ENCODE measurements around the gene FCN2. TPM values are rescaled to one million over a fixed set of nuclear protein-coding genes. Genes with fewer than 3 reads are reported as not detected.
A peak's percentile ranks its signal among the peaks of the same experiment; 100 is the strongest.

The FCN2 gene
- total and polyA plus RNA-seq, 8 donors: not detected

DNA sequence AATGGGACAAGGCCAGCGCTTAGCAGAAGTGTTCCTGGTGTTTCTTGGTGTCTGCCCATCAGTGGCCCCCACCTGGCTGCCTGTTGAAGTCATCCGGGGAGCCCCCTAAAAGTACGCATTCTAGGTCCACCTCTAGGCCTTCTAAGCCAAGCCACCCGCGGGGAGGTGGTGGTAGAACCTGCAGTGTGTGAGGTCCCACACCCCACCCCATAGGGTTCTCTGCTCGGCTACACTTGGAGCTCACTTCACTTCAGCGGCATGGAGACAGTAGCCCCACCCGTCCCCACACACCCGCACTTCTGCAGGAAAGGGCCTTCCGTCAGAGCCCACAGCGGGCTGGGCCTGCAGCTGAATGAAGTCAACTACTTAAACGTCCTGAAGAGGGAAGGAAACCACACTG is 29.6 kb upstream of the FCN2 start:
- Histone ChIP-seq H3K27me3 (peaks cover 0 to 19% of the 10 kb centered on the region in 2 donors), H3K9me3 (no peaks in the 10 kb centered on the region), H3K4me3 (no peak overlapping the region), H3K36me3 (no peaks in the 10 kb centered on the region), H3K27ac (no peak overlapping the region), H3K4me1 (no peaks in the 10 kb centered on the region)
- ATAC-seq (no peak), DNase-seq (peak in 1 of 4 donors; percentile 51)
- intact Hi-C loops (cut with DNase I): no loop called here
- TF ChIP-seq, protein P1, sequence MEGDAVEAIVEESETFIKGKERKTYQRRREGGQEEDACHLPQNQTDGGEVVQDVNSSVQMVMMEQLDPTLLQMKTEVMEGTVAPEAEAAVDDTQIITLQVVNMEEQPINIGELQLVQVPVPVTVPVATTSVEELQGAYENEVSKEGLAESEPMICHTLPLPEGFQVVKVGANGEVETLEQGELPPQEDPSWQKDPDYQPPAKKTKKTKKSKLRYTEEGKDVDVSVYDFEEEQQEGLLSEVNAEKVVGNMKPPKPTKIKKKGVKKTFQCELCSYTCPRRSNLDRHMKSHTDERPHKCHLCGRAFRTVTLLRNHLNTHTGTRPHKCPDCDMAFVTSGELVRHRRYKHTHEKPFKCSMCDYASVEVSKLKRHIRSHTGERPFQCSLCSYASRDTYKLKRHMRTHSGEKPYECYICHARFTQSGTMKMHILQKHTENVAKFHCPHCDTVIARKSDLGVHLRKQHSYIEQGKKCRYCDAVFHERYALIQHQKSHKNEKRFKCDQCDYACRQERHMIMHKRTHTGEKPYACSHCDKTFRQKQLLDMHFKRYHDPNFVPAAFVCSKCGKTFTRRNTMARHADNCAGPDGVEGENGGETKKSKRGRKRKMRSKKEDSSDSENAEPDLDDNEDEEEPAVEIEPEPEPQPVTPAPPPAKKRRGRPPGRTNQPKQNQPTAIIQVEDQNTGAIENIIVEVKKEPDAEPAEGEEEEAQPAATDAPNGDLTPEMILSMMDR (IDR thresholded peaks at IDR 0.05): no peak

DNA sequence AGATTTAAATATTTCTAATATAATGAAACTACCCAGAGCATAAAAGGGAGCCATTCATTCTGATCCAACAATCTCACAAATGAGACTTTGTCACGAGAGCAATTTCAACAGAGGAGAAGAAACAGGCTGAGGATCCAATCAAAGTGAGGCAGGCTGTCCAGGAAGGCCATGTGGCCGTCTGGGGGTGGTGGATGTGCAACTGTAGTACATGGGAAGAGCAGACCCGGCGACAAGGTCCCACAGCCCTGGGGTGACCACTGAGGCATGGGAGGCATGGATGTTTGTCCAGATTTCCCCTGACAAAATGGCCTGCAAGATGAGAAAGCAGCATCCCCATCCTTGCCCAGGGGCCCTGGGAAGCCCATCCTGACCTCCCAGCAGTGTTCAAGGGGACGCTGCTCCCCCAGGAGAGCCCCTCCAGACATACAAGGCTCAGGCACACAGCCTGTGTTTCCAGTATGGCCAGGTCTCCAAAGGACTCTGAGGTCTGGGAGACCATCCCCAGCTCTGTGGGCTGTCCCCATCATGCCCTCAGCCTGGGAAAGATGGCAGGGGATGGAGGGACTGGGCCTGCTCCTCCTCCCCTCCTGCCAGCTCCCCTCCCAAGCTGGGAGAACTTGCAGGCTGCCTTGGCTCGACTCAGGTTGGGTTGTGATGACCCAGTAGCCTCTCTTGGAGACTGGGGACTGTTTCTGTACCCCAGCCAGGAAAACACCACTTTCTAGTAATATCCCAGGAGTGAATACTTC is 27.5 kb upstream of the FCN2 start:
- TF ChIP-seq, protein P1 (IDR thresholded peaks at IDR 0.05): no peak
- no peak overlapping the region for H3K4me3 ChIP-seq
- H3K27me3 ChIP-seq: peaks cover 0 to 20% of the 10 kb centered on the region in 2 donors
- no peaks in the 10 kb centered on the region for H3K36me3 ChIP-seq
- H3K27ac ChIP-seq: no peak overlapping the region
- H3K4me1 ChIP-seq: no peaks in the 10 kb centered on the region
- no peaks in the 10 kb centered on the region for H3K9me3 ChIP-seq
- intact Hi-C loops (cut with DNase I): no loop called here
- ATAC-seq (no peak), DNase-seq (no peak)

DNA sequence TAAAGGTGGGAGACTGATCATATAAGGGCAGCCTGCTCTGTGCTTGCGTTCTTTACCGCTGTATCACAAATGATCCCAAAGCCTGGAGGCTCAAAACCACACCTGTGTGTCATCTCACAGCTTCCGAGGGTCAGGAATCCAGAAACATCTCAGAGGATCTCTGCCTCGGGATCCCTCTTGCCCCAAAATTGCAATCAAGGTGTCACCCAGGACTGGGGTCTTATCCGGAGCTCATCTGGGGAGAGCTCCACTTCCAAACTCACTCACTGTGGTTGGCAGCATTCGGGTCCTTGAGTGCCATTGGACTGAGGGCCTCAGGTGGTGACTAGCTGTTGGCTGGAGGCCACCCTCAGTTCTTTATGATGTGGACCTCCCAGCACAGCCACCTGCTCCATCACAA is 26.7 kb upstream of the FCN2 start:
- Histone ChIP-seq H3K27ac (no peak overlapping the region), H3K36me3 (no peaks in the 10 kb centered on the region), H3K27me3 (peaks cover 0 to 27% of the 10 kb centered on the region in 2 donors), H3K4me3 (no peak overlapping the region), H3K4me1 (no peaks in the 10 kb centered on the region), H3K9me3 (no peaks in the 10 kb centered on the region)
- intact Hi-C loops (cut with DNase I): no loop called here
- ATAC-seq (no peak), DNase-seq (no peak)
- TF ChIP-seq, protein P1 (IDR thresholded peaks at IDR 0.05): no peak

DNA sequence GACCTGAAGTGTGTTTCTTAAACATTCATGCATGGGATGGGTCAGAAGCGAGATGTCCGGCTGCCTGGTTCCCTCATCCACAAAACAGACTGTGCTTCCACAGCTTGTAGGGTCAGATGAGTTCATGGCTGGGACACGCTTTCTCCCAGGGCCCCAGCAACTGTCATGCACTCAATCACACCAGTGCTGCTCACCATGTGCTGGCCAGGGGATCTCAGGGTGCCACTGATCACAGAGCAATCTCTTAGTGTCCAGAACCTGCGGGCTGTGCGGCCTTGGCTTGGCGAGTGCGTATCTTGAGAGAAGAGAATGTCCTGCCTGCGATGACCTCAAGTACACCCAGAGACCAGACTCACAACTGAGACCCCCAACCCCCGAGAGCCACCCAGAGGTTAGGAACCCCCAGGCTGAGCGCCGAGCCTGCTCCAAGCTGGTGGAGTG is 26.0 kb upstream of the FCN2 start:
- H3K4me1 ChIP-seq: no peaks in the 10 kb centered on the region
- H3K27me3 ChIP-seq: peaks cover 0 to 28% of the 10 kb centered on the region in 2 donors
- ATAC-seq (no peak), DNase-seq (no peak)
- TF ChIP-seq, protein P1 (IDR thresholded peaks at IDR 0.05): no peak
- H3K36me3 ChIP-seq: no peaks in the 10 kb centered on the region
- H3K27ac ChIP-seq: no peak overlapping the region
- intact Hi-C loops (cut with DNase I): no loop called here
- H3K9me3 ChIP-seq: no peaks in the 10 kb centered on the region
- no peak overlapping the region for H3K4me3 ChIP-seq

DNA sequence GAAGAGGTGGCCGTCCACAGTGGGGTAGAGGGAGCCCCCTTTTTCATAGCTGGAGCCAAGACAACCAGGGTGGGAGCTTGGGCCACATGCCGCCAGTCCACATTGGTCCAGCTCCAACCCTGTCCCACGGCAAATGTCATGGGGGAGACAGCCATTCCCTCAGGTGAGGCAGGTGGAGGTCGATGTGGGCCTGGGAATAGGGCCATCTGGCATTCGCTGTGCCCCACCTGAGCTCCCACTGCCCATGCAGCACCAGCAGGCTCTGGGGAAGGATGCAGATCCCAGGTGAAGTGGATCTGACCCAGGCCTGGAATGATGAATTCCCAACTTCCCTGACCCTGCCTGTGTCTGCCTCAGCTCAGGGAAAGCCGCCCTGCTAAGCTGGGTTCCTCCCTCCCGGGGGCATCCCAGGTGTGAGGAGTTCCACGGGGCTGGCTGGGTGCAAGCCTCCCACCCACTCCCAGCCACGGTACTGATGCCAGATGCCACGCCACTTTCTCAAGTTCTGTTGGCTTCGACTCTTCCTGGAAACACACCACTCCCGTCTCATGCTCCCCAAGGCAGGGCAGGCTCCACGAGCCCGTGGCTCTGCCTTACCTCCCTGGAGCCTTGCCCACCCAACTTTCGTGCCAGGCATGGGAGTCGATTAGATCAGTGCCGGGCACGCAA is 25.2 kb upstream of the FCN2 start:
- intact Hi-C loops (cut with DNase I): no loop called here
- DNase-seq (no peak), ATAC-seq (no peak)
- Histone ChIP-seq H3K4me3 (no peak overlapping the region), H3K9me3 (no peaks in the 10 kb centered on the region), H3K27me3 (peaks cover 0 to 28% of the 10 kb centered on the region in 2 donors), H3K36me3 (no peaks in the 10 kb centered on the region), H3K4me1 (no peaks in the 10 kb centered on the region), H3K27ac (no peak overlapping the region)
- TF ChIP-seq, protein P1 (IDR thresholded peaks at IDR 0.05): no peak

Data from left lung (tissue), 10 donors.